Thyroid gland (tissue), 4 donors: ENCODE results near the gene EHD3.

Source experiments
- POLR2A ChIP-seq, 2 donors: fragments of 450-650 bp; IDR thresholded peaks; one replicate each; pipeline ENCODE4 v1.6.1; 2017; ENCODE audit warnings: antibody characterized with exemption in 2 of 2, mild to moderate bottlenecking in 2 of 2, moderate library complexity in 1 of 2
- TF ChIP-seq, protein P1 (sequence below), 6 experiments: fragments of 200-600 bp in 3 of 6; fragments of 450-650 bp in 3 of 6; sonication (generic) in 3 of 6; IDR thresholded peaks; one replicate each; pipeline ENCODE4 v1.5.1; 2016 to 2019; ENCODE audit warnings: antibody characterized with exemption in 6 of 6, mild to moderate bottlenecking in 2 of 6, inconsistent platforms in 1 of 6, moderate library complexity in 1 of 6

GRCh38 chr2:31274401-31275075 is 40.6 kb downstream of the EHD3 start:
- TF ChIP-seq, protein P1, sequence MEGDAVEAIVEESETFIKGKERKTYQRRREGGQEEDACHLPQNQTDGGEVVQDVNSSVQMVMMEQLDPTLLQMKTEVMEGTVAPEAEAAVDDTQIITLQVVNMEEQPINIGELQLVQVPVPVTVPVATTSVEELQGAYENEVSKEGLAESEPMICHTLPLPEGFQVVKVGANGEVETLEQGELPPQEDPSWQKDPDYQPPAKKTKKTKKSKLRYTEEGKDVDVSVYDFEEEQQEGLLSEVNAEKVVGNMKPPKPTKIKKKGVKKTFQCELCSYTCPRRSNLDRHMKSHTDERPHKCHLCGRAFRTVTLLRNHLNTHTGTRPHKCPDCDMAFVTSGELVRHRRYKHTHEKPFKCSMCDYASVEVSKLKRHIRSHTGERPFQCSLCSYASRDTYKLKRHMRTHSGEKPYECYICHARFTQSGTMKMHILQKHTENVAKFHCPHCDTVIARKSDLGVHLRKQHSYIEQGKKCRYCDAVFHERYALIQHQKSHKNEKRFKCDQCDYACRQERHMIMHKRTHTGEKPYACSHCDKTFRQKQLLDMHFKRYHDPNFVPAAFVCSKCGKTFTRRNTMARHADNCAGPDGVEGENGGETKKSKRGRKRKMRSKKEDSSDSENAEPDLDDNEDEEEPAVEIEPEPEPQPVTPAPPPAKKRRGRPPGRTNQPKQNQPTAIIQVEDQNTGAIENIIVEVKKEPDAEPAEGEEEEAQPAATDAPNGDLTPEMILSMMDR (IDR thresholded peaks at IDR 0.05), result no peak
- TF ChIP-seq POLR2A (IDR thresholded peaks at IDR 0.05), result no peak
